WERI-Rb-1 (cell line): ENCODE data around the gene TPPP.
A peak's percentile ranks its signal among the peaks of the same experiment; 100 is the strongest.

Source experiments
- DNase-seq: peaks from one replicate; pipeline ENCODE4 v3.0.0-alpha.2; 2020
- H3K27ac ChIP-seq: fragments of 250-450 bp; sonication (Bioruptor Pico); 2 replicates; pipeline ENCODE4 v1.5.1; 2020; ENCODE audit warnings: mild to moderate bottlenecking, moderate library complexity
- H3K27me3 ChIP-seq: fragments of 250-450 bp; sonication (Bioruptor Pico); 2 replicates; pipeline ENCODE4 v1.5.1; 2021; ENCODE audit warnings: mild to moderate bottlenecking, low read depth, moderate library complexity; ENCODE audit not compliant: insufficient read depth, severe bottlenecking
- H3K36me3 ChIP-seq: fragments of 250-450 bp; sonication (Bioruptor Pico); 2 replicates; pipeline ENCODE4 v1.5.1; 2020; ENCODE audit warnings: mild to moderate bottlenecking, moderate library complexity
- H3K4me3 ChIP-seq: 2 replicates; pipeline ENCODE4 v1.5.1; 2011; ENCODE audit warnings: low read depth, mild to moderate bottlenecking, control low read depth, low read length
- H3K9me3 ChIP-seq: fragments of 250-450 bp; sonication (Bioruptor Pico); 2 replicates; pipeline ENCODE4 v1.5.1; 2021; ENCODE audit warnings: mild to moderate bottlenecking, moderate library complexity; ENCODE audit not compliant: severe bottlenecking
- TF ChIP-seq, protein P1 (sequence below): IDR thresholded peaks from 2 replicates; pipeline ENCODE4 v1.5.1; 2011; ENCODE audit warnings: low read depth, mild to moderate bottlenecking, control low read depth, inconsistent platforms, low read length

TPPP gene

DNA sequence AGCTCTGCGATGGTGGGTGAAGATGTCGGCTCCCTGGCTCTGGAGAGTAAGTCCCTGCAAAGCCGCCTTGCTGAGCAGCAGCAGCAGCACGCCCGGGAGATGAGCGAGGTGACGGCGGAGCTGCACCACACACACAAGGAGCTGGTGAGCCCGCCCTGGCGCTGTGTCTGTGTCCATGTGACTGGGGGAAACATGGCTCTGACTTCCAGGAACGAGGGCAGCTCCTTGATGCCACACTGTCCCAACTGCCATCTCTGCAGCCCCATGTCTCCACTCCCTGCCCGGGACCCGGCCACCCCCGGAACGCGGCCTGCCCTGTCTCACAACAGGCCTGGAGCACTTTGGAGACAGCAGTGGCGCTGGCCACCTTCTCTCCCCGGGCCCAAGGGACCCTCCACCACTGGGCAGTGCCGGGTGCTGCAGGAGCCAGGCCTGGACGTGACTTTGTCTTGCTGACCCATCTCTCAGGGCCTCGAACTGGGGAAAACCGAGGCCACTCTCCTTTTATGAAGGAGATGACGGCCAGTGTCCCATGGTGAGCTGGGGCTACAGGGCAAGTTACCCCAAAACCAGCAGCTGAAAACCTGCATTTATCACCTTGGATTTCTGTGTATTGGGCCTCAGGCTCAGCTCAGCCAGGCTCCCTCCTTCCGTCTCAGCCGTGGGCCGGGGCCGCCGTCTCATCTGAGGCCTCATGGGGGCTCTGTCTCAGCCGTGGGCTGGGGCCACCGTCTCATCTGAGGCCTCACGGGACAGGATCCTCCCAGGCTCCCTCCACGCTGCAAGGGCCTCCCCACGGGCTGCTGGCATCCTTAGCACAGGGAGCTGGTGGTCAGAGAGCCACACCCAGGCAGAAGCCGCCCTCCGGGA, 52.5 kb downstream of the TPPP start:
- no peak overlapping the region for H3K27ac ChIP-seq
- peaks cover 95% of the 10 kb centered on the region for H3K36me3 ChIP-seq
- TF ChIP-seq, protein P1, sequence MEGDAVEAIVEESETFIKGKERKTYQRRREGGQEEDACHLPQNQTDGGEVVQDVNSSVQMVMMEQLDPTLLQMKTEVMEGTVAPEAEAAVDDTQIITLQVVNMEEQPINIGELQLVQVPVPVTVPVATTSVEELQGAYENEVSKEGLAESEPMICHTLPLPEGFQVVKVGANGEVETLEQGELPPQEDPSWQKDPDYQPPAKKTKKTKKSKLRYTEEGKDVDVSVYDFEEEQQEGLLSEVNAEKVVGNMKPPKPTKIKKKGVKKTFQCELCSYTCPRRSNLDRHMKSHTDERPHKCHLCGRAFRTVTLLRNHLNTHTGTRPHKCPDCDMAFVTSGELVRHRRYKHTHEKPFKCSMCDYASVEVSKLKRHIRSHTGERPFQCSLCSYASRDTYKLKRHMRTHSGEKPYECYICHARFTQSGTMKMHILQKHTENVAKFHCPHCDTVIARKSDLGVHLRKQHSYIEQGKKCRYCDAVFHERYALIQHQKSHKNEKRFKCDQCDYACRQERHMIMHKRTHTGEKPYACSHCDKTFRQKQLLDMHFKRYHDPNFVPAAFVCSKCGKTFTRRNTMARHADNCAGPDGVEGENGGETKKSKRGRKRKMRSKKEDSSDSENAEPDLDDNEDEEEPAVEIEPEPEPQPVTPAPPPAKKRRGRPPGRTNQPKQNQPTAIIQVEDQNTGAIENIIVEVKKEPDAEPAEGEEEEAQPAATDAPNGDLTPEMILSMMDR = no peak
- no peaks in the 10 kb centered on the region for H3K9me3 ChIP-seq
- DNase-seq = no peak
- no peak overlapping the region for H3K4me3 ChIP-seq
- H3K27me3 ChIP-seq = no peaks in the 10 kb centered on the region

DNA sequence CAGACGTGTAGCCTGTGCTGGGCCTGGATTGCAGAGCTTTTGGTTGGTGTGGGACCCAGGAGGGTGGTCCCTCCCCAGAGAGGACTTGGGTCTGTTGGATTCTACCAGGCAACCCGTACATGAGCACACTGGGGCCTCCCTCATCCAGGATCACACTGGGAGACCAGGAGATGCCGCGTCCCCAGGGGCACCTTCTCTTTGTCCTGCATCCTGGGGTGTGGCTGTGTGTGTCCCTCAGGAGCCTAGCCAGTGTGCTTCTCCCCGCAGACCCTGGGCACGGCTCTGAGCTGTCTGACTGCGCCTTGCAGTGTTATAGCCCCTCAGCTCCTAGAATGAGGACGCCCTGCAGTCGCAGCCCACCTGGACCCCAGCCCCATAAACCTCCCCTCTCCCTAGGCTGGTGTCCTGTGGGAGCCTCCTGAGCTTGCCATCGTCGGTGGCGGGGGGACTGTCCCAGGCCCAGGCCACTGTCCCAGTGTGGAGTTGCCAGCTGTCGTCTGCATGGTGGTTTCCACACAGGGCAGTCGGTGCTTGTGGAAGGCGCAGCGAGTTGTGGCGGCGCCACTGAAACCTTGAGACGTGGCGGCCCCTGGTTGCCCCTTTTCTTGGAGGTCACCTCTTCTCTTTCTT, 53.5 kb downstream of the TPPP start:
- no peak overlapping the region for H3K4me3 ChIP-seq
- H3K36me3 ChIP-seq = peaks cover 95% of the 10 kb centered on the region
- H3K27ac ChIP-seq = no peak overlapping the region
- H3K27me3 ChIP-seq = no peaks in the 10 kb centered on the region
- DNase-seq = peak; percentile 5
- TF ChIP-seq, protein P1 = no peak
- H3K9me3 ChIP-seq = no peaks in the 10 kb centered on the region

DNA sequence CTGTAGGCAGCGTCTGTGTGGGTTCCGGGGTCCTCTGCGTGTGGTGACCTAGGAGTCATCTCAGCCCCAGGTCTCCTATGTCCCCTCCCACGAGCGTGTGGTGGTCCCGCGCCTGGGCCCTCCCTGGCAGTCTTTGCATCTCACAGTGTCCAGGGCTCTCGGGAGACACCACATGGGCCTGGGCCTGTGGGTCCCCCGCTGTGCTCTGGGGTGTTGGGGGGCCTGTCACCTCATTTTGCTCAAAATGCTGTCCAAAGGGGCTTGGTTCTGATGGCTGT, 54.0 kb downstream of the TPPP start:
- Histone ChIP-seq H3K27ac (no peak overlapping the region), H3K9me3 (no peaks in the 10 kb centered on the region), H3K27me3 (no peaks in the 10 kb centered on the region), H3K4me3 (no peak overlapping the region), H3K36me3 (peaks cover 95% of the 10 kb centered on the region)
- TF ChIP-seq, protein P1 = no peak
- no peak for DNase-seq

DNA sequence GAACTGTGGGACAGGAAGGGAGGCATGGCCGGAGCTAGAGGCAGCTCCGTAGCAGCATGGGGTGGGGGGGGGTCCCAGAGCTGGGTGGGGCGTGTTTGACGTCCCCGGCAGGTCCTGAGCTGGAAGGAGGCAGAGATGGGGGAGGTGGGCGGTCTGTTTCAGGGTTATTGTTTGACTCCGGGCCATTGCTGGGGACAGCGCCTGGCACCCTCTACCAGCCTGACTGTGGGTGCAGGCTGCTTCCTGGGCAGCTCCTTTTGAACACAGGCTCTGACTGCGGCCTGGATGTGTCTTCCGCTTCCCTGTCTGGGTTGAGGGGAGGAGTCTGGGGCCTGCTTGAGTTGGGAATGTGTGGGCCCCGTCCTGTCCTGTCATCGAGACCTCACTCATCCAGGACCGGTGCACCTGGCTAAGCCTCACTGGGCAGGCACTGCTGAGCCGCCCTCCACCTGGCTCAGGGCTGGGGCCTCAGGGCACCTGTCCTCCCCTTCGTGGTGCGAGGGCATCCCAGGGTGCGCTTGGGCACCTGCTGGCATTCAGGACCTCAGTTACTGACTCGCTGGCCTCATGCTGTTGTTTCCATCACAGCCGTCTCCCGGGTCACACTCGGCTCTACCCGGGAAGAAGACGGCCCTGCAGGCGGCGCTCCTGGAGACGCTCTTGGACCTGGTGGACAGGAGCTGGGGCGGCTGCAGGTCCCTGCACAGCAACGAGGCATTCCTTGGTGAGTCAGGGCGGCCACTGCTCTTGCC, 54.5 kb downstream of the TPPP start:
- Histone ChIP-seq H3K4me3 (no peak overlapping the region), H3K27me3 (no peaks in the 10 kb centered on the region), H3K36me3 (peaks cover 95% of the 10 kb centered on the region), H3K9me3 (no peaks in the 10 kb centered on the region), H3K27ac (no peak overlapping the region)
- TF ChIP-seq, protein P1 = no peak
- DNase-seq = peak; percentile 9

DNA sequence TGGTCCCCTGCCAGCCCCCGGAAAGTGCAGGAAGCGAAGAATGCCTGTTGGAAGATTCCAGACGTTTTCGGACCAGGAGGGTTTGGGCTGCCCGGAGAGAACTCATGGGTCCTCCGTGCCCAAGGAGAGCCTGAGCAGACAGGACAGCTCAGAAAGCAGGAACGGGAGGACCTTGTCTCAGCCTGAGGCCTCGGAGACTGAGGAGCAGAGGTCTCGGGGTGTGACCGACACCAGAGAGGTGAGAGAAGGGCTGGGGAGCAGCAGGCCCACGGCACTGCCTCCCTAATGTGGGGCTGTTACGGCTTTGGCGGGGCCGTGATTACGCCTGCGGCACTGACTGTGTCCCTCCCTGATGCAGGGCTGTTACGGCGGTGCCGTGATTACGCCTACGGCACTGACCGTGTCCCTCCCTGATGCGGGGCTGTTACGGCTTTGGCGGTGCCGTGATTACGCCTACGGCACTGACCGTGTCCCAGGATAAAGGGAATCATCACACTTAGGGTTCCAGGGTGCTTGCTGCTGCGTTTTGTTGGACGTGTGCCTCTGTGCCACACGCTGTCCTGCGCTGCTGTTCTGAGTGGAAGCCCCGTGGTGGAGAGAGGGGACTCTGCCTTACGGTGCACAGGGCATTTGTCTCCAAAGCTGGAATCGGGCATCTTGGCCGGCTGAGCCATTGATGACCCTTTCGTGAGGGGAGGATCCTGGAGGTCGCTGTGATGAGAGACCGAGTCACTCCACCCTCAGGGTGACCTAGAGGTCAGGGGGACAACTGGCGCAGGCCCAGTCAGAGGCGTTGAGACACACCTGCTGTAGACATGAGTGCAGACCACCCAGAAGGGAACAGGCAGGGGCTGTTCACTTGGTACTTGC, 55.3 kb downstream of the TPPP start:
- Histone ChIP-seq H3K27ac (no peak overlapping the region), H3K36me3 (peaks cover 89% of the 10 kb centered on the region), H3K27me3 (no peaks in the 10 kb centered on the region), H3K4me3 (no peak overlapping the region), H3K9me3 (no peaks in the 10 kb centered on the region)
- DNase-seq = peak; percentile 5
- TF ChIP-seq, protein P1 = no peak
